Measurements from ENCODE around the gene RPRD1A.
A peak's percentile ranks its signal among the peaks of the same experiment; 100 is the strongest.
"Not testable (repeated sequence)": the region's sequence is repeated elsewhere in the genome, so short reads cannot be mapped to it uniquely, and the experiment has no call there.

RPRD1A gene

DNA sequence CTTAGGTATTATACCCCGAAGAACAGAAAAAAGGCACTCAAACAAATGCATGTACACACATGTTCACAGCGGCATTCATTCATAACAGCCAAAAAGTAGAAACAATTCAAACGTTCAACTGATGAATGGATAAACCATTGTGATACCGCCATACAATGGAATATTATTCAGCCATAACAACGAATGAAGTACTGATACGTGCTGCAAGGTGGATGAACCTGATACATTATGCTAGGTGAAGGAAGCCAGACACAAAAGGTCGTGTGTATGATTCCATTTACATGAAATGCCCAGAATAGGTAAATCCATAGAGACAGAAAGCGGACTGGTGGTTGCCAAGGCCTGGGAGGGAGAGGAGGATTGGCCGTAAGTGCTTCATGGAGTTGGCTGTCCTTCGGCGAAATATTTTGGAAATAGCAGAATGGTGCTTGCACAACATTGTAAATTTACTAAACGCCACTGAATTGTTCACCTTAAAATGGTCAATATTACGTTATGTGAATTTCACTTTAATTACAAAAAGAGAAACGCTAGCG is 95.6 kb downstream of the RPRD1A start:
- no peak for DNase-seq (ENCODE audit: low read depth in 2 of 2)

DNA sequence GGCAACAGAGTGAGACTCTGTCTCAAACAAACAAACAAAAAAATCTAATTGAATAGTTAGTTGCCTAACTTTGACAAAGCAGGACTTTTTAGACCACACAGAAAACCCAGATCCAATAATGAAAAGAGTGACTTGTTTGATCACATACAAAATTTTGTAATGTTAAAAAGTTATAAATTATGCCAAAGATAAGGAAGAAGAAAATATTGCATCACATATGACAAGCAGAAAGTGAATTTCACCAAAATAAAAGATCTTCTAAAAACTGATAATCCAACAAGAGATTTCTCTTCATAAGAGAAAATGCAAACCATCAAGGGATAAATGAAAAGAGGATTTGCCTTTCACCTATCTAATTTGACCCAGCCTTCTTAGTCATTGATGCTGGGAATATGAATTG is 97.7 kb downstream of the RPRD1A start:
- no peak for DNase-seq (ENCODE audit: low read depth in 2 of 2)

DNA sequence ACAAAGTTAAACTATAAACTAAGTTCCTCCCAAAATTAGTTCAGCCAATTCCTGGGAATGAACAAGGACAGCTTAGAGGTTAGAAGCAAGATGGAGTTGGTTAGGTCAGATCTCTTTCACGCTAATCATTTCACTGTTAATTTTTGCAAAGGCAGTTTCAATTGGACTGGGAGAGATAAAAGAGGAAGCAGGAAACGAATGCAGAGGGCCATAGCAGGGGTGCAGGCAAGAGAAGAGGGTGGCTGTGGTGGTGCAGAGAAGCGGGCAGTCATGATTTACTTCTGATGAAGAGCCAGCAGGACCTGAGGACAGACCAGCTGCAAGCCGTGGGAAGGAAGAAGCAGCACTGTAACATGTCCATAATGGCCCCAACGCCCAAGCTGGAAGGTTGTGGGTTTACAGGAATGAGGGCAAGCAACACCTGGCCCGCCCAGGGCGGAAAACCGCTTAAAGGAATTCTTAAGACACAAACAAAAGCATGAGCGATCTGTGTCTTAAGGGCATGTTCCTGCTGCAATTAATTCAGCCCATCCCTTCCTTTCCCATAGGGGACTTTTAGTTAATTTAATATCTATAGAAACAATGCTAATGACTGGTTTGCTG is 99.0 kb downstream of the RPRD1A start:
- no peak for DNase-seq (ENCODE audit: low read depth in 2 of 2)

DNA sequence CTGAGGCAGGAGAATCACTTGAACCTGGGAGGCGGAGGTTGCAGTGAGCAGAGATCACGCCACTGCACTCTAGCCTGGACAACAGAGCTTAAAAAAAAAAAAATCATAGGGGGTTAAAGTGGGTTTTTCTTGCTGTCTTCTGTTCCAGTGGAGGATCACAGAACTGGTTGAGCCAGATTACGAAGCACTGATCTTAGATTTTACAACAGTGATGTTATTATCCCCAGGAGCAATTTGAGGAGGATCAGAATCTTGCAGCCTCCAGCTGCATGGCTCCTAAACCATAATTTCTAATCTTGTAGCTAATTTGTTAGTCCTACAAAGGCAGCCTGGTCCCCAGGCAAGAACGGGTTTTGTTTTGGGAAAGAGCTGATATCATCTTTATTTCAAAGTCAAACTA is 99.5 kb downstream of the RPRD1A start:
- not testable (repeated sequence) for DNase-seq (ENCODE audit: low read depth in 2 of 2)

DNA sequence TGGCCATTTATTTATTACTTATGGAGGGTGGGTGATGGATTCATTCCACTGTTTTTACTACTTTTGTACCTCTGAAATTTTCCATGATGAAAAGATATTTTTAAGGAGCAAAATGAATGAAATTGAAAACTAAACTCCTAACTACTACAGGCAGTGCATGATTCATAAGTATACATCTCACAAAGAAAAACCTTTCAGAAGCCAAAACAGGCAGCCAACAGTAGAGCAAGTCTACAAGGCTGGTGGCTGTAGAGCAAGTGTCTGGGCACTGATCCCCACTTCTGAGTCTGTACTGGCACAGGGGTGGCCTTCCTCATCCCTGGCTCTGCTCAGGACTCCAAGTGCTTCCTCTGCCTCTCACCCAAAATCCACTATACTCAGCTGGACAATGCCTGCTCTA is 103.0 kb downstream of the RPRD1A start:
- no peak for DNase-seq (ENCODE audit: low read depth in 2 of 2)

DNA sequence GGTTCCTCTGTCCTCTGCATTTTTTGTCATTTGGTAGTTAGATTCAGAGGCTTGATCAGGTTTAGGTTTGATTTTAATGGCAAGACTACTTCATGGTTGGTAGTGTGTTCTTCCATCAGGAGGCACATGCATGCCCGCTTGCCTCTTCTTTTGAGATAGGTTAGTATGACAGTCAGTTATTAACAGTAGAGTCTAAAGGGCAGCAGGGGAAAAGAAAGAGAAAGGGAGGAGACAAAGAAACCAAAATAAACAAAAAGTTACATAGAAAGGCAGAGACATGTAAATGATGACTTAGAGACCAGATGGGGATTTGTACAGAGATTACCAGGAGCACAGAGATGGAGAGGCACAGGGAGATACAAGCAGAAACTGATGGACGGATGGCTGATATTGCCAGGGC is 105.0 kb downstream of the RPRD1A start:
- no peak for DNase-seq (ENCODE audit: low read depth in 2 of 2)

DNA sequence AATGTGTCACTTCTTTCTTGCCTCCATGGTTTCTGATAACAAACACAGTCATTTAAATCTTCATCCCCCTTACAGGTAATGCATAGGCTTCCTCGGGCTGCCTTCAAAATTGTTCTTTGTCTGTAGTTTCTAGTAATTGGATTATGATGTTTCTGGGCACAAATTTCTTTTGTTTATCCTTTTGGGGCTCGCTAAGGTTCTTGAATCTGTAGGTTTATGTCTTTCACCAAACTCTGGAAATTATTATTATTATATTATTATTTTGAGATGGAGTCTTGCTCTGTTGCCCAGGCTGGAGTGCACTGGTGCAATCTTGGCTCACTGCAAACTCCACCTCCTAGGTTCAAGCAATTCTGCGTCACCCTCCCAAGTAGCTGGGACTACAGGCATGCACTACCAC is 111.1 kb downstream of the RPRD1A start:
- no peak for DNase-seq (ENCODE audit: low read depth in 2 of 2)

DNA sequence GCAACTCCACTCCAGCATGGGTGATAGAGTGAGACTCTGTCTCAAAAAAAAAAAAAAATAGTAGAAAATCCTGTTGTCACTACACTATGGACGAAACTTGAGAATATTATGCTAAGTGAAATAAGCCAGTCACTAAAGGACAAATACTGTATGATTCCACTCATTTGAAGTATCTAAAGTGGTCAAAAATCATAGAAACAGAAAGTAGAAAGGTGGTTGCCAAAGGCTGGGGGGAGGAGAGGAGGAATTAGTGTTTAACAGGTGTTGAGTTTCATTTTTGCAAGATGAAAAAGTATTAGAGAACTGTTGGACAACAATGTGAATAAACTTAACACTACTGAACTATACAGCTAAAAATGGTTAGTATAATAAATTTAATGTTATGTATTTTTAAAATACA is 113.7 kb downstream of the RPRD1A start:
- no peak for DNase-seq (ENCODE audit: low read depth in 2 of 2)

DNA sequence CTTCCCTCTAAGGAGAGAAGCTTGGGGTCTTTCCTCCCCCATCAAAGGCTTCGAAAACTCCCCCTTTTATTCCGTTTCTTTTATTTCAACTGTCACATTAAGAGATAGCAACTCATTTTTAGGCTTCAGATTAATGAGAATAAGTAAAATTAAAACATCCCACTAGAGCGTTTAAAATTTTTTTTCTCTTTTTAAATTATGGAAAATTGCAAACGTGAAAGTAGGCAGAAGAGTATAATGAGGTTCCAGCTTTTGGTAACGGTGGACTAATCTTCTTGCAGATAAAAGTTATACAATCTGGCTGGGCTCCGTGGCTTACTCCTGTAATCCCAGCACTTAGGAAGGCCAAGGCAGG is 116.8 kb downstream of the RPRD1A start:
- DNase-seq (ENCODE audit: low read depth in 2 of 2), result no peak

DNA sequence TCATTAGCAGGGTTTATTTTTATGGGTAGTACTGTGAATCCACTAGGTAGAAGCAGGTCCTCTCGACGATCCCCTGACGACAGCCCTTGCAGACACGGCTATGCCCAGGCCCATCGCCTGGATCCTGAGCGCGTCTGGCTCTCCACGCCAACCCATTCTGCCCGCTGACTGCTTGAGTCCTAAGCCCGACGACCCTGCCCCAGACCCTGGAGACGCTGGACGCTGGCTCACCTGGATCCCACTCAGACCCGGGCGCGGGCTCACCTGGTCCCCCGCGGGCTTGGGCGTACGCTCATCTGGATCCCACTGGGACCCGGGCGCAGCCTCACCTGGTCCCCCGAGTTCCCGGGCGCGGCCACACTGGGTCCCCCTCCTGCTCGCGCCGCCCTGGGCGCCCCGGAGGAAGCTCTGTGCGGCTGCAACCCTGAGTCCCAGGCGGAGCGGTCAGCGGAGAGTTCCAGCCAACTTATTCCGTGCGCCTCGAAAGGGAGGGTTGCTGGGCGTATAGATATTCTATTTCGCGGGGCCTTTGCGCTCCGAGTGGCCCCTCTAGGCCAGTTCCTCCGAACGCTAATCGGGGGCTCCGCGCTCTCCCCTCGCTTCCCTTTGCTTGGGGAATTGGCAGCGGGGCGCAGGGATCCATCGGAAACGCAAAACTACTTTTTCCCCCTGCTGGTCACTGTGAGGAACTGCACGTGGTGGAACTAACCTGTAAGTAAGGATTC is 117.3 kb downstream of the RPRD1A start:
- peak in 1 of 2 donors; percentile 13 for DNase-seq (ENCODE audit: low read depth in 2 of 2)

DNA sequence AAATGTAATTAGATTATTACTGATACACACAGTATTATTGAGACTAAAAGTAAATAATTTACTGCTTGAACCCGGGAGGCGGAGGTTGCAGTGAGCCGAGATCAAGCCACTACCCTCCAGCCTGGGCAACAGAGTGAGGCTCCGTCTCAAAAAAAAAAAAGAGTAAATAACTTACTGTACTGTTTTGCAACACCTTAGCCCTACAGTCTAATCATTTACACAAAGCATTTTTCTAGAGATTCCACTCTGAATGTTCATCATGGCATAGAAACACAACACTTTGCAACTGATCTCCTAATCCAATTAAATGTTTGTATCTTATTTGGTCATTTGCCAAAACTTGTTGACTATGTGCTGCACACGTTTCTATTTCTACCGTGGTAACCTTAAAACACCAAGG is 118.3 kb downstream of the RPRD1A start:
- no peak for DNase-seq (ENCODE audit: low read depth in 2 of 2)

DNA sequence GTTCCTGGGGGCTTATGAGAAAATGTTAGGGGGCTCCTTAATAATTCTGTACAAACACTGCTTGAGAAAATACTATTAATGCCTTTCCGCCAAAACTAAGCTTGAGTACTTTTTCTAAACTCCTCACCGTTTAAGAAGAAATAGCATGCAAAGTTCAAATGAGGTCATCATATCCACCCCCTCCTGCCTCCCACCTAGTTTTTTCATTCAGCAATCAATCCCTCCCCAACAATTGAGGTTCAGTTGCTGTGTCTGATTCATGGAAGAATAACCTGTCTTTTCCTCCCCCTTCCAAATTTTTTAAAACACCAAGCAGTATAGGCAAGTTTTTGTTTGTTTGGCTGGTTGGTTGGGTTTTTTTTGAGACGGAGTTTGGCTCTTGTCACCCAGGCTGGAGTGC is 119.3 kb downstream of the RPRD1A start:
- no peak for DNase-seq (ENCODE audit: low read depth in 2 of 2)

DNA sequence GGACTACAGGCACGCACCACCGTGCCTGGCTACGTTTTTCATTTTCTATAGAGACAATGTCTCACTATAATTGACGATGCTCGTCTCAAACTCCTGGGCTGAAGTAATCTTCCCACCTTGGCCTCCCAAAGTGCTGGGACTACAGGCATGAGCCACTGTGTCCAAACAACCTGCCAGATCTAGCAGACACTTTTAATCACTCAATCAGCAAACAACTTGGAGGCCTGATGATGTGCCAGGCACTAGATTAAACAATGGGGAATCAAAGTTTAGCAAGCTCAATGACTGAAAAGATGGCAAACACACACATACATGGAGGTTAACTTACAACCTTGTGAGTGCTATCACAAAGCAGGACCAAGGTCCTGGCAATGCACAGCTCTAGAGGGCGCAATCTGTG is 124.7 kb downstream of the RPRD1A start:
- DNase-seq (ENCODE audit: low read depth in 2 of 2), result no peak

DNA sequence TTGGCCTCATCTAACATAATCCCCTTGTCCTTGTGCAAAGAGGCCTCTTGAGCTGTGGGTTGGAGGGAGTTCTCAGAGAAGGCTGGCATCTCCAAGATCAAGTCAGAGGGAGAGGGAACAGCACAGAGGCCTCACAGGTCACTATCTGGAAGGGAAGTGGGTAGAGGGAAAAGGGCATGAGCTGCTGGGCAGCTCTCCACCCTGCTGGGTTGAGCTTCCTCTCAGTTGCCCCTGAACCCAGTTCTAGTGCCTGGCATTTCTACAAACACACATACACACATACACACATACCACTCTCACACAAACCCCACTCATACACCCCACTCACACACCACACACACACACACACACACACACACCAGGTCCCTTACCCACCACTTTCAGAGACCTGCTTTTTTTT is 125.2 kb downstream of the RPRD1A start:
- no peak for DNase-seq (ENCODE audit: low read depth in 2 of 2)

DNA sequence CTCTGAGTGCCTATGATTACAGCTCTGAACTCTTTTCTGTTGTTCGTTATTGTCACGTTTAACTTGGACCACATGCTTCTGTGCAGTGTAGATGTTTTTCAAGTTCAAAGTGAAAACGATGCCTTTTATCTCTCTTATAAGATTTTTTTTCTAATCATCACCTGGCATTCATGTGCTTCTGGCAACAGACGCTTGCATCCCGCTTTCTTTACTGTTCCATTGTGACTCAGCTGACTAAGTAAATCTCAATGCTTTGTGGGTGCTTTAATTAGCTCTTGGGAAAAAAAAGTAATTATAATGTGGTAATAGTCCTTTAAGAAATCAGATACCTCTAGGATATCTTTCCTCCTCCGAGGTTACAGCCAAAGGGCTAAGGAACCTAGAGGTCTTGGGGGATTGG is 126.1 kb downstream of the RPRD1A start:
- no peak for DNase-seq (ENCODE audit: low read depth in 2 of 2)

Data from stimulated activated CD8-positive, alpha-beta memory T cell treated with anti-CD3 and anti-CD28 coated beads, Interleukin-15, amount 100 ng/mL, for 4 hours (primary cell).